ENCODE data around the gene CYCS. TPM values are rescaled to one million over a fixed set of nuclear protein-coding genes. Genes with fewer than 3 reads are reported as not detected.

Gene CYCS
- polyA plus RNA-seq, 4 donors: 162 to 203 (median 186) TPM

DNA sequence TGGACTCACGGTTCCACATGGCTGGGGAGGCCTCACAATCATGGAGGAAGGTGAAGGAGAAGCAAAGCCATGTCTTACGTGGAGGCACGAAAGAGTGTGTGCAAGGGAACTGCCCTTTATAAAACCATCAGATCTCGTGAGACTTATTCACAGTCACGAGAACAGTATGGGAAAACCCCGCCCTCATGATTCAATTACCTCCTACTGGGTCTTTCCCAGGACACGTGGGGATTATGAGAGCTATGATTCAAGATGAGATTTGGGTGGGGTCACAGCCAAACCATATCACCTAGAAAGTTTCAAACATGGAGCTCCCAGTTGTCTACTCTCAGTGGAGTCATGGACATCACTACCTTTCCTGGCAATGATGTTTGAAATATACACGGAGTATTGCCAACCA is 49.6 kb downstream of the CYCS start:
- DNase-seq (ENCODE audit: low read depth in 4 of 4, low spot score in 3 of 4): no peak

DNA sequence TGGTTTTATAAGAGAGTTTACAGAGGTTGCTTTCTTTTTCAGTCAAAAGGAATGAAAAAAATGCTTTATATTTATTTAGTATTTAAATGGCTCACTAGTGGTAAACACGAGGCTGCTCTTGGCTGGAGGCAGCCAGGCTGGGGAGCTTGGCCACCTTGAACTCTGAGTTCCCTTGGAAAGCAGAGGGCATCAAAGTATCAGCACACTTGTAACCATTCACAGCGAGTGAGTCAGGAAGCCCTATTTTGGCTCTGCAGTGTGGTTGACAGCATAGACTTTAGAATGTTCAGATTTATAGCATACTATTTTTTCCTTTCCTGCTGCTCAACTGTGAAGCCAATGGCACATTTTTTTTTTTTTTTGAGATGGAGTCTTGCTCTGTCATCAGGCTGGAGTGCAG is 51.6 kb downstream of the CYCS start:
- DNase-seq (ENCODE audit: low read depth in 4 of 4, low spot score in 3 of 4): peak in 1 of 4 donors; percentile 10

Other genes starting within 250 kb of the CYCS start
- 10 to 100 TPM; 18.6 to 26.9 (median 20.0) TPM for gene OSBPL3, start 145.1 kb downstream of the CYCS start, polyA plus RNA-seq (ENCODE audit: insufficient read length in 4 of 4)
- gene NPVF, start 103.2 kb upstream of the CYCS start, polyA plus RNA-seq (ENCODE audit: insufficient read length in 4 of 4): under 1 TPM in 1 of 4 donors, not detected in 3; 0.12 TPM

All from right renal pelvis (tissue), 4 donors.